HL-60/S4 (cell line): Measurements from ENCODE around the gene MANBA.

Experiments
- in situ Hi-C: fragments of 300-500 bp; cut with MboI; formaldehyde crosslinking; loops from 2 replicates; pipeline ENCODE4 v1.14.3; 2022; ENCODE audit warnings: low sequenced_read_pairs

MANBA gene

GRCh38 chr4:102599455-102599854 lies 161.3 kb downstream of the MANBA start:
- in situ Hi-C loops, result no loop called here

DNA sequence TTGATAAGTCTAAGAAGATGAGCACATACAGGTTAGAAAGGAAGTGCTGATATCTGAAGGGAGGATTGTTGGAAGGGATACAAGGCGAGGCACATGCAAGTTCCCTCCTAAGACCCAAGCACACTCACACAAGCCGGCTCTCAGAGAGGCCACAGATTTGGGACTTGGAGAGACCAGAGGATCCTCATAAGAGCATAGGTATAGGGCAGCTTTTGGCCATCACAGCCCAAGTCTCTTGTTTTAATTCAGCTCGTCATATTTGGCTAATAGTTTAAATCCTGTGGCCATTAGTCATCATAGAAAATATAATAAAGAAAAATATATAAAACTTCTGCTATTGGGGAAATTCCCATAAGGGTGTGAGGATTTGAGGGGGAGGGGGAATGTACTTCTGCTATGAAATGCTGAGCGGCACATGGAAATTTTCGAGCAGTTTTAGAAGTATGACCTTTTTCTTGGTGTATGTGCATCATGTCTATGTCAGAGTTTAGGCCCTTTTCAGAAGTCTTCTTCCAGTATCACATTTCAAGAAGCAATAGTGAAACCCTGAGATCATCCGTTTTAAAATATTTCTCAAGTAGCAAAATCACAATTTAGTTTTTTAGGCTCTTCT lies 161.9 kb downstream of the MANBA start:
- in situ Hi-C loops, result no loop called here

GRCh38 chr4:102598086-102598761 lies 162.5 kb downstream of the MANBA start:
- in situ Hi-C loops, result no loop called here

GRCh38 chr4:102596532-102596931 lies 164.2 kb downstream of the MANBA start:
- in situ Hi-C loops, result no loop called here

DNA sequence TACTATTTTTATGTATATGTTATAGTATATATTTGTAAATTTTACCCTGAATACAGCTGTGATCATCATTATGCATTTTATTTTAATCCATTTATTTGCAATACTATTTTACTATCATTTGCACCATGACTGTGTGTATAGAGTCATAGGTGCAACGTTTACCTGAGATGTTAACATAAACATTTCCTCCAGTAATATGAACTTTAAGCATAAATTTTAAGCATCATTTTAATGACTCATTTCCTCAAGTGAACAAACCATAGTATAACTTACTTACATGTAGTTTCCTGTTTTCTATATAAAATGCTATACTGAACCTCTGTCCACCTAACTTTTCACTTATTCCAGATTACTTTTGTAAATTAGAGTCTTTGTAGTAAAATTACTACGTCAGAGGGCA lies 166.8 kb downstream of the MANBA start:
- in situ Hi-C loops, result no loop called here

GRCh38 chr4:102593147-102593546 lies 167.6 kb downstream of the MANBA start:
- in situ Hi-C loops, result no loop called here

- in situ Hi-C loops, result no loop called here
These were observed 168.5 kb downstream of the MANBA start for GRCh38 chr4:102592256-102592655.

- in situ Hi-C loops, result no loop called here
These were observed 171.0 kb downstream of the MANBA start for GRCh38 chr4:102589743-102590142.

DNA sequence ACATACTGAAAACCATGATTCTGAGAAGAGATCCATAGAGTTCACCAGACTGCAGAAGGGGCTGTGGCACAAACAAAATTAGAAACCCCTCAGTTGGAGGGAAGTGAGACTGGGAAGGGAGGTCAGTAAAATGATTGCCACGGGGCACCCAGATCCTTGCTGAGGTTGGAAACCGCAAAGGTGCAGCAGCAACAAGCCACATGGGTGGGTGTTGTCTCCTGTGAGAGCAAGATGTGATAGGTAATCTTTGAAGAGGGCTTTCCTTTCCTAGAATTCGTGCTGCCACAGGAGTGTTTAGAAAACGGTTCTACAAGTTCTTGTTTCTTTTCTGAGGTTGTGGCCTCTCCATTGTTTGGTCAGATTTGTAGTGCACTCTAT lies 174.1 kb downstream of the MANBA start:
- in situ Hi-C loops, result no loop called here

- in situ Hi-C loops, result no loop called here
These were observed 174.6 kb downstream of the MANBA start for GRCh38 chr4:102586002-102586643.

DNA sequence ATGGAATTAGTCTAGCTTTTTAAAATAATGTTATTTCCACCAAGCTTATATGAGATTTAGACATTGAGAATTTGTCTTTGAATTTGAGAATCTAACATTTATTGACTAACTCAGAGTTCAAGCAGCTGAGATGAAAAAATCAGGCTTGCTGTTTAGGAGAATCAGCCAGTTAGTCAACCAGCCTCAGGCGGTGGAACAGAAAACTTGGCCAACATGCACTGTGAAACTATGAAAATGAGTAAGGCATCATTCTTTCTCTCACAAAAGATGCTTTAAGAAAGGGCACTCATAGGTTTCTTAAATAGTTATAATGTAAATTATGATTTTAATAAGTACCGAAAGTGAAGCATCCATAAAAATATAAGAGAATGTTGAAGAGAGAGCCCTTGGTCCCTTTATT lies 175.4 kb downstream of the MANBA start:
- in situ Hi-C loops, result no loop called here

DNA sequence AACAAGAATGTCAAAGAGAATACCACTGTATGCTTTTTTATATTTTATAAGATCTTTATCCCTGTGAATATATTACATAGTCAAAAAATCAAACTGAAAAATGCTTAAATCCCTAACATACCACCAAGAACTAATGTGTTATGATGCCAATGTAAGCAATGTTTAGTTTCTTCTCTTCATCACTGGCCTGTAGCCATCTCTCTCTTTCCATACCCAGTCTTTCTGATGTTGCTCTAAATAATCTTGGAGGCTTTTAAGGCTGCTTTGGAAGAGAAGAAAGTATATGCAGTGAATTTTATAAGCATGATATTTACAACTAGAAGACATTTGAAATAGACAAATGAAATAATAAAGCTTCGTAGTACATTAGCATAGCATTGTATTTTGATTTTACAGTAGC lies 176.7 kb downstream of the MANBA start:
- in situ Hi-C loops, result no loop called here
